ENCODE measurements around the gene NUP210. TPM values are rescaled to one million over a fixed set of nuclear protein-coding genes. Genes with fewer than 3 reads are reported as not detected.

The NUP210 gene
- total RNA-seq, 1 donor = 0.45 TPM

- no peak for TF ChIP-seq CTCF (IDR thresholded peaks at IDR 0.05; ENCODE audit: insufficient read depth, low read length)
- no peak overlapping the region for H3K4me3 ChIP-seq (ENCODE audit: low read depth, low read length)
- no peak for DNase-seq (ENCODE audit: low read depth)
These were observed 44.0 kb downstream of the NUP210 start for GRCh38 chr3:13376091-13376490.

GRCh38 chr3:13375464-13375863 lies 44.7 kb downstream of the NUP210 start:
- TF ChIP-seq CTCF (IDR thresholded peaks at IDR 0.05; ENCODE audit: insufficient read depth, low read length) = no peak
- H3K4me3 ChIP-seq (ENCODE audit: low read depth, low read length) = no peak overlapping the region
- no peak for DNase-seq (ENCODE audit: low read depth)

- TF ChIP-seq CTCF (IDR thresholded peaks at IDR 0.05; ENCODE audit: insufficient read depth, low read length) = no peak
- DNase-seq (ENCODE audit: low read depth) = no peak
- no peak overlapping the region for H3K4me3 ChIP-seq (ENCODE audit: low read depth, low read length)
These were observed 46.0 kb downstream of the NUP210 start for GRCh38 chr3:13373975-13374586.

- TF ChIP-seq CTCF (IDR thresholded peaks at IDR 0.05; ENCODE audit: insufficient read depth, low read length) = no peak
- no peak for DNase-seq (ENCODE audit: low read depth)
- no peak overlapping the region for H3K4me3 ChIP-seq (ENCODE audit: low read depth, low read length)
These were observed 47.5 kb downstream of the NUP210 start for GRCh38 chr3:13372656-13373055.

- H3K4me3 ChIP-seq (ENCODE audit: low read depth, low read length) = no peak overlapping the region
- no peak for TF ChIP-seq CTCF (IDR thresholded peaks at IDR 0.05; ENCODE audit: insufficient read depth, low read length)
- no peak for DNase-seq (ENCODE audit: low read depth)
These were observed 48.0 kb downstream of the NUP210 start for GRCh38 chr3:13372126-13372525.

- no peak for TF ChIP-seq CTCF (IDR thresholded peaks at IDR 0.05; ENCODE audit: insufficient read depth, low read length)
- no peak for DNase-seq (ENCODE audit: low read depth)
- H3K4me3 ChIP-seq (ENCODE audit: low read depth, low read length) = no peak overlapping the region
These were observed 48.7 kb downstream of the NUP210 start for GRCh38 chr3:13371100-13372075.
